HepG2 (cell line): Measurements from ENCODE around the gene CASKIN2. TPM values are rescaled to one million over a fixed set of nuclear protein-coding genes. Genes with fewer than 3 reads are reported as not detected.

Source experiments
- CBX2 ChIP-seq, 2 experiments: fragments of 200-600 bp in 1 of 2; sonication (generic); formaldehyde crosslinking in 1 of 2; IDR thresholded peaks; 2 replicates each; pipeline versions ENCODE4 v1.7.0 to v1.8.1; 2018 to 2022; ENCODE audit warnings: low read depth in 2 of 2, low read length in 1 of 2, mild to moderate bottlenecking in 1 of 2, missing genetic modification reagents in 1 of 2
- ETV6 ChIP-seq: sonication (generic); formaldehyde crosslinking; conservative IDR thresholded peaks from 2 replicates; pipeline ENCODE4 v1.4.0; 2020; ENCODE audit warnings: missing genetic modification reagents
- IKZF4 ChIP-seq: sonication (generic); formaldehyde crosslinking; IDR thresholded peaks from 2 replicates; pipeline ENCODE4 v1.5.1; 2020; ENCODE audit warnings: borderline replicate concordance, mild to moderate bottlenecking, low read depth, missing genetic modification reagents; ENCODE audit errors: not compliant biosample characterization
- IRF2 ChIP-seq: IDR thresholded peaks from 2 replicates; pipeline ENCODE4 v1.6.1; 2018; ENCODE audit warnings: missing genetic modification reagents, missing compliant biosample characterization
- REPIN1 ChIP-seq: sonication (generic); formaldehyde crosslinking; IDR thresholded peaks from 2 replicates; pipeline ENCODE4 v1.8.0; 2022; ENCODE audit warnings: missing genetic modification reagents, low read depth, mild to moderate bottlenecking, borderline replicate concordance
- SIN3A ChIP-seq: IDR thresholded peaks from 2 replicates; pipeline ENCODE4 v1.6.1; 2011; ENCODE audit warnings: low read depth, mild to moderate bottlenecking, control low read depth, low read length, borderline replicate concordance
- SRSF1 ChIP-seq: fragments of 200-400 bp; formaldehyde crosslinking; optimal IDR thresholded peaks from 2 replicates; pipeline ENCODE3; 2017; ENCODE audit warnings: mild to moderate bottlenecking, low read depth, low read length, moderate library complexity
- THAP11 ChIP-seq: IDR thresholded peaks from 2 replicates; pipeline ENCODE4 v1.6.1; 2016; ENCODE audit warnings: missing biosample characterization, missing genetic modification reagents
- UBTF ChIP-seq: sonication (generic); formaldehyde crosslinking; IDR thresholded peaks from 2 replicates; pipeline ENCODE4 v1.4.0; 2020; ENCODE audit warnings: mild to moderate bottlenecking, missing genetic modification reagents
- XRCC5 ChIP-seq: fragments of 200-400 bp; formaldehyde crosslinking; optimal IDR thresholded peaks from 2 replicates; pipeline ENCODE3; 2017; ENCODE audit warnings: mild to moderate bottlenecking, low read length
- ZBTB10 ChIP-seq: sonication (generic); formaldehyde crosslinking; IDR thresholded peaks from 2 replicates; pipeline ENCODE4 v1.4.0; 2020; ENCODE audit warnings: missing genetic modification reagents, borderline replicate concordance
- ZBTB43 ChIP-seq: sonication (generic); formaldehyde crosslinking; conservative IDR thresholded peaks from 2 replicates; pipeline ENCODE4 v1.4.0; 2020; ENCODE audit warnings: missing genetic modification reagents
- ZBTB7B ChIP-seq: sonication (generic); formaldehyde crosslinking; IDR thresholded peaks from 2 replicates; pipeline ENCODE4 v1.4.0; 2020; ENCODE audit warnings: missing genetic modification reagents
- ZMAT3 ChIP-seq: sonication (generic); formaldehyde crosslinking; conservative IDR thresholded peaks from 2 replicates; pipeline ENCODE4 v1.7.0; 2021; ENCODE audit warnings: missing genetic modification reagents
- ZNF430 ChIP-seq: sonication (generic); formaldehyde crosslinking; IDR thresholded peaks from 2 replicates; pipeline ENCODE4 v1.9.0; 2021; ENCODE audit warnings: mild to moderate bottlenecking, missing genetic modification reagents
- ZNF563 ChIP-seq: sonication (generic); formaldehyde crosslinking; IDR thresholded peaks from 2 replicates; pipeline ENCODE4 v1.8.0; 2022; ENCODE audit warnings: mild to moderate bottlenecking, moderate library complexity, missing genetic modification reagents
- ZSCAN30 ChIP-seq: sonication (generic); formaldehyde crosslinking; IDR thresholded peaks from 2 replicates; pipeline ENCODE4 v1.5.0; 2020; ENCODE audit warnings: mild to moderate bottlenecking, missing genetic modification reagents
- polyA plus RNA-seq, 8 experiments: library from polyadenylated mRNA; depleted of rRNA in 3 of 8; stranded (reverse) in 7 of 8; unstranded in 1 of 8; fragments of >200 nt; fragmentation: Illumina TruSeq in 4 of 8; extraction: Trizol in 4 of 8; gene quantifications; 2 replicates each; pipeline versions ENCODE4 v1.2.1 to v1.2.3, GENCODE V29; 2011 to 2016; ENCODE audit warnings: low read depth in 4 of 8, missing spikeins in 1 of 8, mixed read lengths in 1 of 8; ENCODE audit not compliant: insufficient read depth in 1 of 8
- total RNA-seq, 5 experiments: library from RNA; depleted of rRNA; stranded (reverse); fragments of >200 nt; fragmentation: Illumina TruSeq; extraction: Trizol; gene quantifications; 2 replicates each; pipeline ENCODE4 v1.2.3, GENCODE V29; 2016; ENCODE audit warnings: low read depth in 1 of 5
- TF ChIP-seq, protein P1 (sequence below): sonication (generic); formaldehyde crosslinking; IDR thresholded peaks from 2 replicates; pipeline ENCODE4 v1.9.0; 2022; ENCODE audit warnings: missing genetic modification reagents, mild to moderate bottlenecking, borderline replicate concordance
- TF ChIP-seq, protein P2 (sequence below): conservative IDR thresholded peaks from 2 replicates; pipeline ENCODE4 v1.6.1; 2018; ENCODE audit warnings: missing genetic modification reagents

CASKIN2 gene
- total and polyA plus RNA-seq, 2 of the 13 experiments (the other 11 are each of a cell fraction or from before 2014, with no cell fraction given) = 5.2 to 7.8 TPM

- TF ChIP-seq SIN3A (no peak), IRF2 (CRISPR knock-in tag) (0 out of 2 replicates have a peak, but pooled peaks have one; percentile 51), ZNF430 (CRISPR knock-in tag) (peak; percentile 77), SRSF1 (peak; percentile 98), CBX2 (IDR thresholded peaks at IDR 0.05; ENCODE audit: low read depth, low read length) (no peak), CBX2 (CRISPR knock-in tag; IDR thresholded peaks at IDR 0.05; ENCODE audit: low read depth) (no peak), ZBTB7B (peak; percentile 69), ZNF563 (CRISPR knock-in tag) (peak; percentile 34; the same call in 1 of the 2 replicates), IKZF4 (CRISPR knock-in tag) (peak; percentile 52), ZSCAN30 (peak; percentile 94), UBTF (CRISPR knock-in tag) (peak; percentile 59; the same call in 1 of the 2 replicates), XRCC5 (peak; percentile 74), ZBTB10 (CRISPR knock-in tag) (no peak), ZBTB43 (CRISPR knock-in tag) (peak; percentile 44; the same call in 1 of the 2 replicates), REPIN1 (CRISPR knock-in tag) (peak; percentile 55; the same call in 1 of the 2 replicates), ETV6 (CRISPR knock-in tag) (0 out of 2 replicates have a peak, but pooled peaks have one; percentile 19), ZMAT3 (peak; percentile 62; the same call in 1 of the 2 replicates), THAP11 (peak; percentile 89)
- TF ChIP-seq, protein P1, sequence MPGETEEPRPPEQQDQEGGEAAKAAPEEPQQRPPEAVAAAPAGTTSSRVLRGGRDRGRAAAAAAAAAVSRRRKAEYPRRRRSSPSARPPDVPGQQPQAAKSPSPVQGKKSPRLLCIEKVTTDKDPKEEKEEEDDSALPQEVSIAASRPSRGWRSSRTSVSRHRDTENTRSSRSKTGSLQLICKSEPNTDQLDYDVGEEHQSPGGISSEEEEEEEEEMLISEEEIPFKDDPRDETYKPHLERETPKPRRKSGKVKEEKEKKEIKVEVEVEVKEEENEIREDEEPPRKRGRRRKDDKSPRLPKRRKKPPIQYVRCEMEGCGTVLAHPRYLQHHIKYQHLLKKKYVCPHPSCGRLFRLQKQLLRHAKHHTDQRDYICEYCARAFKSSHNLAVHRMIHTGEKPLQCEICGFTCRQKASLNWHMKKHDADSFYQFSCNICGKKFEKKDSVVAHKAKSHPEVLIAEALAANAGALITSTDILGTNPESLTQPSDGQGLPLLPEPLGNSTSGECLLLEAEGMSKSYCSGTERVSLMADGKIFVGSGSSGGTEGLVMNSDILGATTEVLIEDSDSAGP (CRISPR knock-in tag) = peak; percentile 78; the same call in 1 of the 2 replicates
- TF ChIP-seq, protein P2, sequence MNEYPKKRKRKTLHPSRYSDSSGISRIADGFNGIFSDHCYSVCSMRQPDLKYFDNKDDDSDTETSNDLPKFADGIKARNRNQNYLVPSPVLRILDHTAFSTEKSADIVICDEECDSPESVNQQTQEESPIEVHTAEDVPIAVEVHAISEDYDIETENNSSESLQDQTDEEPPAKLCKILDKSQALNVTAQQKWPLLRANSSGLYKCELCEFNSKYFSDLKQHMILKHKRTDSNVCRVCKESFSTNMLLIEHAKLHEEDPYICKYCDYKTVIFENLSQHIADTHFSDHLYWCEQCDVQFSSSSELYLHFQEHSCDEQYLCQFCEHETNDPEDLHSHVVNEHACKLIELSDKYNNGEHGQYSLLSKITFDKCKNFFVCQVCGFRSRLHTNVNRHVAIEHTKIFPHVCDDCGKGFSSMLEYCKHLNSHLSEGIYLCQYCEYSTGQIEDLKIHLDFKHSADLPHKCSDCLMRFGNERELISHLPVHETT (CRISPR knock-in tag) = no peak
Observed at GRCh38 chr17:75456417-75457046, 58.8 kb downstream of the CASKIN2 start, which contains the start of gene TMEM94 (continued).
